IMR-90 (cell line): ENCODE data around the gene CFAP206. TPM values are rescaled to one million over a fixed set of nuclear protein-coding genes. Genes with fewer than 3 reads are reported as not detected.

ENCODE experiments used
- ATAC-seq: fragments of 200-7000 bp; cut with Tn5 transposase; 2 replicates; pipeline ENCODE4 v1.9.1; 2020; ENCODE audit warnings: low read depth, mild to moderate bottlenecking, moderate library complexity
- BruUV-seq: library from RNA; stranded (reverse); fragments of 400-500 nt; replicated peaks from 2 replicates; lab custom pipeline; 2021; lab: Mats Ljungman, UMichigan
- CTCF ChIA-PET: fragments of 300-600 bp; formaldehyde crosslinking; extraction: SDS; loops from one replicate; lab custom pipeline; 2021; ENCODE audit warnings: antibody characterized with exemption; lab: Yijun Ruan, JAX
- POLR2A ChIA-PET: fragments of 300-600 bp; sonication (Branson Sonifier 250); formaldehyde crosslinking; loops from one replicate; lab custom pipeline; 2022; ENCODE audit warnings: antibody characterized with exemption; ENCODE audit not compliant: unreplicated experiment; lab: Charles Lee
- DNase-seq: peaks from one replicate; pipeline ENCODE4 v3.0.0; 2013
- H2AFZ ChIP-seq: replicated peaks from 2 replicates; pipeline ENCODE3; 2013; ENCODE audit warnings: low read length, mild to moderate bottlenecking; ENCODE audit not compliant: poor library complexity
- H2AK5ac ChIP-seq: 2 replicates; pipeline ENCODE4 v1.6.1; 2013; ENCODE audit warnings: low read depth, low read length, inconsistent platforms
- H2AK9ac ChIP-seq: replicated peaks from 2 replicates; pipeline ENCODE3; 2013; ENCODE audit warnings: mild to moderate bottlenecking, low read depth, low read length, moderate library complexity; ENCODE audit not compliant: poor library complexity
- H2BK120ac ChIP-seq: 2 replicates; pipeline ENCODE4 v1.6.1; 2013; ENCODE audit warnings: low read depth, low read length, inconsistent platforms
- H2BK15ac ChIP-seq: 3 replicates; pipeline ENCODE4 v1.6.1; 2013; ENCODE audit warnings: low read depth, low read length, inconsistent platforms
- H2BK20ac ChIP-seq: 2 replicates; pipeline ENCODE4 v1.6.1; 2013; ENCODE audit warnings: low read depth, mild to moderate bottlenecking, inconsistent platforms, low read length, moderate library complexity
- H2BK5ac ChIP-seq: 2 replicates; pipeline ENCODE4 v1.6.1; 2013; ENCODE audit warnings: mild to moderate bottlenecking, low read depth, low read length, inconsistent platforms; ENCODE audit not compliant: poor library complexity, severe bottlenecking
- H3K14ac ChIP-seq: replicated peaks from 2 replicates; pipeline ENCODE4 v1.6.1; 2013; ENCODE audit warnings: low read depth, low read length, inconsistent platforms
- H3K18ac ChIP-seq: 2 replicates; pipeline ENCODE4 v1.6.1; 2013; ENCODE audit warnings: low read depth, low read length, control low read depth
- H3K23ac ChIP-seq: 2 replicates; pipeline ENCODE4 v1.6.1; 2013; ENCODE audit warnings: low read depth, low read length, inconsistent platforms
- H3K27ac ChIP-seq: 2 replicates; pipeline ENCODE4 v1.5.1; 2013; ENCODE audit warnings: mild to moderate bottlenecking, control low read depth, low read length; ENCODE audit not compliant: insufficient read depth
- H3K27me3 ChIP-seq: 2 replicates; pipeline ENCODE4 v1.6.1; 2013; ENCODE audit warnings: low read length; ENCODE audit not compliant: control insufficient read depth, insufficient read depth
- H3K36me3 ChIP-seq: 2 replicates; pipeline ENCODE4 v1.6.1; 2013; ENCODE audit warnings: low read length, mixed read lengths; ENCODE audit not compliant: control insufficient read depth, insufficient read depth
- H3K4ac ChIP-seq: 2 replicates; pipeline ENCODE4 v1.6.1; 2013; ENCODE audit warnings: low read depth, low read length, inconsistent platforms
- H3K4me1 ChIP-seq: 2 replicates; pipeline ENCODE4 v1.6.1; 2013; ENCODE audit warnings: low read length, mixed read lengths; ENCODE audit not compliant: control insufficient read depth, insufficient read depth
- H3K4me2 ChIP-seq: 2 replicates; pipeline ENCODE4 v1.6.1; 2013; ENCODE audit warnings: low read depth, mild to moderate bottlenecking, control low read depth, low read length, moderate library complexity
- H3K4me3 ChIP-seq: 2 replicates; pipeline ENCODE4 v1.5.1; 2013; ENCODE audit warnings: low read depth, mild to moderate bottlenecking, control low read depth, low read length, moderate library complexity; ENCODE audit not compliant: insufficient read depth
- H3K56ac ChIP-seq: 2 replicates; pipeline ENCODE4 v1.6.1; 2013; ENCODE audit warnings: low read length, inconsistent platforms; ENCODE audit not compliant: insufficient read depth; ENCODE audit errors: extremely low read depth
- H3K79me1 ChIP-seq, 2 experiments: 2 replicates each; pipeline ENCODE4 v1.6.1; 2013; ENCODE audit warnings: low read length in 2 of 2, inconsistent platforms in 1 of 2, low read depth in 1 of 2
- H3K9ac ChIP-seq: 2 replicates; pipeline ENCODE4 v1.6.1; 2013; ENCODE audit warnings: low read depth, low read length, control low read depth
- H3K9me1 ChIP-seq: 2 replicates; pipeline ENCODE4 v1.6.1; 2013; ENCODE audit warnings: low read length, inconsistent platforms; ENCODE audit not compliant: insufficient read depth
- H3K9me3 ChIP-seq: 2 replicates; pipeline ENCODE4 v1.6.1; 2013; ENCODE audit warnings: low read length; ENCODE audit not compliant: control insufficient read depth, insufficient read depth
- H4K20me1 ChIP-seq: 2 replicates; pipeline ENCODE4 v1.6.1; 2013; ENCODE audit warnings: low read length, inconsistent platforms; ENCODE audit not compliant: insufficient read depth
- H4K5ac ChIP-seq: 2 replicates; pipeline ENCODE4 v1.6.1; 2013; ENCODE audit warnings: mild to moderate bottlenecking, low read depth, low read length, control low read depth
- H4K8ac ChIP-seq, 2 experiments: 2 replicates each; pipeline ENCODE4 v1.6.1; 2013; ENCODE audit warnings: low read depth in 2 of 2, low read length in 2 of 2, control low read depth in 1 of 2, inconsistent platforms in 1 of 2
- H4K91ac ChIP-seq: 2 replicates; pipeline ENCODE4 v1.6.1; 2013; ENCODE audit warnings: low read depth, low read length, inconsistent platforms; ENCODE audit not compliant: insufficient read depth
- BHLHE40 ChIP-seq: fragments of 150-350 bp; IDR thresholded peaks from 2 replicates; pipeline ENCODE4 v1.6.1; 2016; ENCODE audit warnings: mild to moderate bottlenecking, low read depth, low read length
- CEBPB ChIP-seq: IDR thresholded peaks from 2 replicates; pipeline ENCODE4 v1.6.1; 2012; ENCODE audit warnings: low read depth, low read length, improper control_type of control experiment
- FOS ChIP-seq: fragments of 150-350 bp; IDR thresholded peaks from 2 replicates; pipeline ENCODE4 v1.6.1; 2016; ENCODE audit warnings: low read depth, low read length
- MAFK ChIP-seq: IDR thresholded peaks from 2 replicates; pipeline ENCODE4 v1.6.1; 2012; ENCODE audit warnings: low read depth, low read length, improper control_type of control experiment
- MXI1 ChIP-seq: IDR thresholded peaks from 2 replicates; pipeline ENCODE4 v1.6.1; 2012; ENCODE audit warnings: low read depth, mild to moderate bottlenecking, low read length, moderate library complexity, borderline replicate concordance
- POLR2A ChIP-seq: IDR thresholded peaks from 2 replicates; pipeline ENCODE4 v1.6.1; 2012; ENCODE audit warnings: mild to moderate bottlenecking, low read depth, low read length
- RCOR1 ChIP-seq: IDR thresholded peaks from 2 replicates; pipeline ENCODE4 v1.6.1; 2012; ENCODE audit warnings: mild to moderate bottlenecking, low read length, improper control_type of control experiment; ENCODE audit not compliant: insufficient replicate concordance
- RFX5 ChIP-seq: IDR thresholded peaks from 2 replicates; pipeline ENCODE4 v1.8.0; 2012; ENCODE audit warnings: low read depth, mild to moderate bottlenecking, low read length, moderate library complexity
- SMC3 ChIP-seq: fragments of 150-350 bp; IDR thresholded peaks from 2 replicates; pipeline ENCODE4 v1.6.1; 2016; ENCODE audit warnings: low read depth, mild to moderate bottlenecking, antibody characterized with exemption, low read length, moderate library complexity
- WGBS, 2 experiments: methylation state at CpG; one replicate each; pipeline versions ENCODE4 v1.1.5 to v1.1.7; 2013; ENCODE audit warnings: missing lambda C conversion rate in 2 of 2; ENCODE audit not compliant: insufficient read length in 1 of 2; ENCODE audit errors: extremely low coverage in 2 of 2; 5-methylcytosine and 5-hydroxymethylcytosine counted together
- dilution Hi-C: fragments of 300-500 bp; cut with HindIII; formaldehyde crosslinking; loops from one replicate; pipeline ENCODE4 v1.14.3; 2018; ENCODE audit warnings: low sequenced_read_pairs; ENCODE audit not compliant: unreplicated experiment
- in situ Hi-C: fragments of 300-500 bp; cut with MboI; formaldehyde crosslinking; loops from 3 replicates; pipeline ENCODE4 v1.14.3; 2019; ENCODE audit warnings: low sequenced_read_pairs, inconsistent platforms, mixed read lengths
- intact Hi-C: fragments of 100-400 bp; cut with micrococcal nuclease; formaldehyde crosslinking; loops from 2 replicates; pipeline ENCODE4 v1.10.0; 2022
- polyA plus RNA-seq, 3 experiments: library from polyadenylated mRNA; depleted of rRNA; stranded (reverse); fragments of >200 nt; gene quantifications; 2 replicates each; pipeline ENCODE4 v1.2.3, GENCODE V29; 2012; ENCODE audit warnings: low replicate concordance in 1 of 3
- total RNA-seq: library from RNA; depleted of rRNA; stranded (reverse); fragments of >200 nt; gene quantifications from 2 replicates; pipeline ENCODE4 v1.2.3, GENCODE V29; 2012
- TF ChIP-seq, protein P1 (sequence below): fragments of 150-350 bp; IDR thresholded peaks from 2 replicates; pipeline ENCODE4 v1.6.1; 2017; ENCODE audit warnings: mild to moderate bottlenecking, antibody characterized with exemption, low read length, low read depth
- TF ChIP-seq, protein P2 (sequence below): fragments of 150-350 bp; IDR thresholded peaks from 2 replicates; pipeline ENCODE4 v1.6.1; 2016; ENCODE audit warnings: low read depth, mild to moderate bottlenecking, low read length, moderate library complexity, borderline replicate concordance
- TF ChIP-seq, protein P3 (sequence below): conservative IDR thresholded peaks from 2 replicates; pipeline ENCODE4 v1.5.1; 2012; ENCODE audit warnings: mild to moderate bottlenecking, low read depth, low read length, improper control_type of control experiment

CFAP206 gene
- total and polyA plus RNA-seq, 2 of the 4 experiments (the other 2 are of a cell fraction), result under 0.01 to 0.09 TPM

DNA sequence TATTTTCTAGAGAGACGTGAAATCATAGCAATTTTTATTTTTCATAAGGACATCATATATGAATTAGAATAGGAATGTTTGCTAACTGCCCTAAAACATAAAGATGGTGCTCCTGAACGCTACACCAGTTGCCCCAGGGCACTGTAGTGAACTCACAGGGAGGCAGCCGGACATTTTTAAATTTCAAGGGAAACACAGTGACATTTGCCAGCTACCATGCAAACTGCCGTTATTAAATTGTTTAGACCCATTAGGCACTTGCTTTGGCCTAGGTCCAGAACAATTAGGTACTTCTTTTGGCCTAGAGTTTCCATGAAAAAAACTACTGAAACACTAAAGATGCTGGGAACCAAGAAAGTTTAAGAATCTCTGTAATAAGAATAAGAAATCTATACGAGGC lies 24.9 kb upstream of the CFAP206 start:
- CTCF ChIA-PET, result no interaction called here
- H3K36me3 ChIP-seq, result no peaks in the 10 kb centered on the region

More for the DNA sequence above, 24.9 kb upstream of the CFAP206 start:
- Histone ChIP-seq H2AFZ (no peak overlapping the region), H2AK9ac (no peak overlapping the region), H2AK5ac (no peak overlapping the region), H3K4me2 (no peak overlapping the region), H2BK15ac (no peak overlapping the region), H4K5ac (no peak overlapping the region), H3K9ac (no peak overlapping the region), H2BK5ac (no peak overlapping the region), H4K91ac (no peak overlapping the region), H2BK20ac (no peak overlapping the region), H4K20me1 (no peaks in the 10 kb centered on the region), H2BK120ac (no peak overlapping the region), H3K4me1 (no peaks in the 10 kb centered on the region), H3K56ac (no peak overlapping the region), H3K23ac (no peak overlapping the region), H3K14ac (no peak overlapping the region), H3K18ac (no peak overlapping the region), H3K4me3 (no peak overlapping the region), H3K4ac (no peak overlapping the region), H3K27me3 (no peaks in the 10 kb centered on the region), H3K9me1 (no peaks in the 10 kb centered on the region), H3K9me3 (no peaks in the 10 kb centered on the region), H4K8ac (no peak overlapping the region), H3K27ac (no peak overlapping the region), H3K79me1 (no peaks in the 10 kb centered on the region)
- BruUV-seq, result no TSS peak
- no peak for TF ChIP-seq POLR2A
- no peak for TF ChIP-seq BHLHE40
- TF ChIP-seq SMC3, result no peak
- no peak for TF ChIP-seq RFX5
- TF ChIP-seq MAFK, result no peak
- TF ChIP-seq, protein P1, sequence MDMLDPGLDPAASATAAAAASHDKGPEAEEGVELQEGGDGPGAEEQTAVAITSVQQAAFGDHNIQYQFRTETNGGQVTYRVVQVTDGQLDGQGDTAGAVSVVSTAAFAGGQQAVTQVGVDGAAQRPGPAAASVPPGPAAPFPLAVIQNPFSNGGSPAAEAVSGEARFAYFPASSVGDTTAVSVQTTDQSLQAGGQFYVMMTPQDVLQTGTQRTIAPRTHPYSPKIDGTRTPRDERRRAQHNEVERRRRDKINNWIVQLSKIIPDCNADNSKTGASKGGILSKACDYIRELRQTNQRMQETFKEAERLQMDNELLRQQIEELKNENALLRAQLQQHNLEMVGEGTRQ, result no peak
- TF ChIP-seq FOS, result no peak
- TF ChIP-seq, protein P2, sequence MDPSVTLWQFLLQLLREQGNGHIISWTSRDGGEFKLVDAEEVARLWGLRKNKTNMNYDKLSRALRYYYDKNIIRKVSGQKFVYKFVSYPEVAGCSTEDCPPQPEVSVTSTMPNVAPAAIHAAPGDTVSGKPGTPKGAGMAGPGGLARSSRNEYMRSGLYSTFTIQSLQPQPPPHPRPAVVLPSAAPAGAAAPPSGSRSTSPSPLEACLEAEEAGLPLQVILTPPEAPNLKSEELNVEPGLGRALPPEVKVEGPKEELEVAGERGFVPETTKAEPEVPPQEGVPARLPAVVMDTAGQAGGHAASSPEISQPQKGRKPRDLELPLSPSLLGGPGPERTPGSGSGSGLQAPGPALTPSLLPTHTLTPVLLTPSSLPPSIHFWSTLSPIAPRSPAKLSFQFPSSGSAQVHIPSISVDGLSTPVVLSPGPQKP, result no peak
- TF ChIP-seq, protein P3, sequence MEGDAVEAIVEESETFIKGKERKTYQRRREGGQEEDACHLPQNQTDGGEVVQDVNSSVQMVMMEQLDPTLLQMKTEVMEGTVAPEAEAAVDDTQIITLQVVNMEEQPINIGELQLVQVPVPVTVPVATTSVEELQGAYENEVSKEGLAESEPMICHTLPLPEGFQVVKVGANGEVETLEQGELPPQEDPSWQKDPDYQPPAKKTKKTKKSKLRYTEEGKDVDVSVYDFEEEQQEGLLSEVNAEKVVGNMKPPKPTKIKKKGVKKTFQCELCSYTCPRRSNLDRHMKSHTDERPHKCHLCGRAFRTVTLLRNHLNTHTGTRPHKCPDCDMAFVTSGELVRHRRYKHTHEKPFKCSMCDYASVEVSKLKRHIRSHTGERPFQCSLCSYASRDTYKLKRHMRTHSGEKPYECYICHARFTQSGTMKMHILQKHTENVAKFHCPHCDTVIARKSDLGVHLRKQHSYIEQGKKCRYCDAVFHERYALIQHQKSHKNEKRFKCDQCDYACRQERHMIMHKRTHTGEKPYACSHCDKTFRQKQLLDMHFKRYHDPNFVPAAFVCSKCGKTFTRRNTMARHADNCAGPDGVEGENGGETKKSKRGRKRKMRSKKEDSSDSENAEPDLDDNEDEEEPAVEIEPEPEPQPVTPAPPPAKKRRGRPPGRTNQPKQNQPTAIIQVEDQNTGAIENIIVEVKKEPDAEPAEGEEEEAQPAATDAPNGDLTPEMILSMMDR, result no peak
- no peak for TF ChIP-seq CEBPB
- TF ChIP-seq RCOR1, result no peak
- no peak for TF ChIP-seq MXI1
- intact Hi-C loops, result no loop called here
- ATAC-seq (no peak), DNase-seq (no peak)
- dilution Hi-C loops, result no loop called here
- POLR2A ChIA-PET, result no interaction called here
- whole genome bisulfite sequencing, 2 experiments, result no CpG with 5 or more reads among the region's 5 CpGs
- in situ Hi-C loops, result loop anchor here (10.0 kb wide), 1 partner anchor 318 kb away; no protein-coding TSS in a partner anchor
